OCI-LY1 (cell line): ENCODE measurements around the gene ANXA6.

Experiments
- EZH2 ChIP-seq: fragments of 200-600 bp; sonication (generic), shearing (Covaris generic); IDR thresholded peaks from 2 replicates; pipeline ENCODE4 v1.8.0; 2017; ENCODE audit warnings: borderline replicate concordance, mixed run types, mild to moderate bottlenecking, antibody characterized with exemption, low read length, moderate library complexity, mixed read lengths
- TF ChIP-seq, protein P1 (sequence below): fragments of 200-600 bp; sonication (generic), shearing (Covaris generic); IDR thresholded peaks from 2 replicates; pipeline ENCODE4 v1.5.1; 2017; ENCODE audit warnings: mild to moderate bottlenecking, antibody characterized with exemption, low read length, moderate library complexity, mixed read lengths

DNA sequence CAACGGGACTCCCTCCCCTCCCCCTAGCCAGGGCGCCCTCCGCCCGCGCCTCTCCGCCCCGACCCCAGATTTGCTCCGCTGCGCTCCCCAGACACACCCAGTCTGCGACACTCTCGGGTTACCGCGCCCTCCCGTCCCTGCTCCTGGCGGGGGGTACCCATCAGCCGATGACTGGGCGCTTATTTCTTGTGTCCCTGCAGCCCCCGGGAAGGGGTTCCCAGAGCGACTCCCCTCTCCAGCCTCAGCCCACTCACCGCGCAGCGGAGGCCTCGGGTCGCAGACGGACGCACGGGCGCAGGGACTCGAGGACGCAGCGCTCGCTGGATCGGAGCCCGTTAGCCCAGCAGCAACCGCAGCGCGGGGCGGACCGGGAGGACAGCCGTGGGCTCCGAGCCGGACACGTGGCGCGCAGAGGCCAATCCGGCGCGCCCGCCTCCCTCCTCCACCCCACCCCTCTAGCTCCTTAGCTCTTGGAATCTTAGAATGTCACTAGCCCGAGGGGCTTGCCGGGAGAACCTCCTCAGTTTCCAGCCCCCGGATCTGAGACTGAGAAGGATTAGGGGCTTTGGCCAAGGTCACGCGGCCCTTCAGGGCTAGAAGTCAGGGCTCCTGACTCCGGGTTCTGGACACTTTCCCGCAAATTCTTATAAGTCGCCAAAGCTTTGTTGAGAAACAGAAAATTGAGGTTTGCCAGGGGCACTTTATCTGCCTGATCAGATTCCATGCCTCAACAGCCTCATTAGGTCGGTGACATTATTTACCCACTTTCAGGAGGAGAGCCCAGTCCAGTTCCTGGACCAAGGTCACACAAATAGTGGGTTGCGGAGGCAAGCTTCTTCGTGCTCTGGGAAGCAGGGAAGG lies at the start of gene ANXA6:
- TF ChIP-seq, protein P1, sequence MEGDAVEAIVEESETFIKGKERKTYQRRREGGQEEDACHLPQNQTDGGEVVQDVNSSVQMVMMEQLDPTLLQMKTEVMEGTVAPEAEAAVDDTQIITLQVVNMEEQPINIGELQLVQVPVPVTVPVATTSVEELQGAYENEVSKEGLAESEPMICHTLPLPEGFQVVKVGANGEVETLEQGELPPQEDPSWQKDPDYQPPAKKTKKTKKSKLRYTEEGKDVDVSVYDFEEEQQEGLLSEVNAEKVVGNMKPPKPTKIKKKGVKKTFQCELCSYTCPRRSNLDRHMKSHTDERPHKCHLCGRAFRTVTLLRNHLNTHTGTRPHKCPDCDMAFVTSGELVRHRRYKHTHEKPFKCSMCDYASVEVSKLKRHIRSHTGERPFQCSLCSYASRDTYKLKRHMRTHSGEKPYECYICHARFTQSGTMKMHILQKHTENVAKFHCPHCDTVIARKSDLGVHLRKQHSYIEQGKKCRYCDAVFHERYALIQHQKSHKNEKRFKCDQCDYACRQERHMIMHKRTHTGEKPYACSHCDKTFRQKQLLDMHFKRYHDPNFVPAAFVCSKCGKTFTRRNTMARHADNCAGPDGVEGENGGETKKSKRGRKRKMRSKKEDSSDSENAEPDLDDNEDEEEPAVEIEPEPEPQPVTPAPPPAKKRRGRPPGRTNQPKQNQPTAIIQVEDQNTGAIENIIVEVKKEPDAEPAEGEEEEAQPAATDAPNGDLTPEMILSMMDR = no peak
- no peak for TF ChIP-seq EZH2
